CD1c-positive myeloid dendritic cell (primary cell): ENCODE results near the gene CFAP58.
"Not testable (repeated sequence)": the region's sequence is repeated elsewhere in the genome, so short reads cannot be mapped to it uniquely, and the experiment has no call there.

Experiments
- DNase-seq: peaks from one replicate; pipeline ENCODE4 v3.0.0-alpha.2; 2016; ENCODE audit errors: extremely low spot score

The CFAP58 gene

GRCh38 chr10:104435822-104436221 lies 82.2 kb downstream of the CFAP58 start:
- no peak for DNase-seq

GRCh38 chr10:104437226-104437625 lies 83.6 kb downstream of the CFAP58 start:
- DNase-seq = no peak

GRCh38 chr10:104440221-104440620 lies 86.6 kb downstream of the CFAP58 start:
- no peak for DNase-seq

DNA sequence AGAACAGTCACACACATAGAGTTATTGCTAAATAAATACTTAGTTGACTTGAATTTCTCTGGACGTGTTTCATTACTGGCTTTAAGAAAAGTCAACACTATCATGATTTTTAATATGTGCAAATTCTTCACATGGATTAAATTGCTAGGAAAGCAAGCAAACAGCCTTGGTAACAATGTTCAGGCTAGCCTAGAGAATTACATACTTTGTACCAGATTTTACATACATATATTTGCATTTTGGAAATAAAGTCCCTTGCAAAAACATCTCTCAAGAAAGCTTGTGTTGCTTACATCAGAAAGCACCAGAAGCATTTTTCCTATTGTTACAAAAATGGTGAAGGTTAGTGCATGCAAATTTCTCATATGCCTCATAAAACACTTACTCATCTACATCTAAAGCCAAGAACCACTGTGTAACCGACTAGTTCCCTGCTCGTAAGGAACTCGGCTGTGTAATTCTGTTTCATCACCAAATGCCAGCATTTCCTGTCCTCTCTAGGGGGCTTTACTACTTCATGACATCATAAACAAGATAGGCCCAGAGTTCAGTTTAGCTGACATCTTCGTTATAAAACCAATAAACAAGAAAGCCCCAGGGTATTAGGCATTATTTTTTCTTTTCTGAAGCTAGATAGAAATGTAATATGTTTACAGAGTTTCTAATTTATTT lies 87.8 kb downstream of the CFAP58 start:
- DNase-seq = no peak

DNA sequence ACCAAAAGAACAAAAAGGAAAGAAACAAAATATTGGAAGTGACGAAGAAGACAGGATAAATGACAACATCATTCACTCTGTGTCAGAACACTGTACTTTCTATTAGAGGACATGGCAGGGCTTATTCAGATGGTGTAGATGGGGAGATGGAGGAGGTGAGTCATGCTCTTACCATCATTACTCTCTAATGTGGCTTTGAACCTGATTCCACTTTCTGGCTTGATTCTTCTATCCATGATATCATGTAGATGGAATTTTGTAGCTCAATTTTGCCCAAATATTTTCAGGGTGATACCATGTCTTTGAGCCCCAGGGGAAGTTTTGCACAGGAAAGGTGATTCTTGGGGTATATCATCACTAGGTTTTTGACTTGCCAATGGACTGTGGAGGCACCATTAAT lies 91.7 kb downstream of the CFAP58 start:
- DNase-seq = no peak

GRCh38 chr10:104446151-104446550 lies 92.5 kb downstream of the CFAP58 start:
- no peak for DNase-seq

- DNase-seq = no peak
These were observed 93.7 kb downstream of the CFAP58 start for GRCh38 chr10:104447331-104447730.

DNA sequence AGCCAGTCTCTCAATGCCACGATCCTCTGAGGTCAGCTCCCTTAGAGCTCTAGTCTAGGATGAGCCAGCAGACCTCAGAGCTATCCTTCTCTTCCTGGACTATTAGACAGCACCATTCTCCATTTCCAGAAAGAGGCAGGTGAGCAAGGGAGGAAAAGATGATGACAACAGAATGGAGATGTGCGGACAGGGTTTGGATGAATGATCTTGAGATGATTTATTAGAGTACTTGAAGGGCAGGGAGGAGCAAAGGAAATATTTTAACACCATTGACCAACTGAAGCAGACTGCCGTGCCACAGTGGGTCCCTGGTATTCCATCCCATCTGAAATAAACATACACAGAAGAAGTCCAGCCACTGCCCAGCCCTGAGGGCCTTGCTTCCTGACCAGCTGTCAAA lies 94.3 kb downstream of the CFAP58 start:
- DNase-seq = no peak

DNA sequence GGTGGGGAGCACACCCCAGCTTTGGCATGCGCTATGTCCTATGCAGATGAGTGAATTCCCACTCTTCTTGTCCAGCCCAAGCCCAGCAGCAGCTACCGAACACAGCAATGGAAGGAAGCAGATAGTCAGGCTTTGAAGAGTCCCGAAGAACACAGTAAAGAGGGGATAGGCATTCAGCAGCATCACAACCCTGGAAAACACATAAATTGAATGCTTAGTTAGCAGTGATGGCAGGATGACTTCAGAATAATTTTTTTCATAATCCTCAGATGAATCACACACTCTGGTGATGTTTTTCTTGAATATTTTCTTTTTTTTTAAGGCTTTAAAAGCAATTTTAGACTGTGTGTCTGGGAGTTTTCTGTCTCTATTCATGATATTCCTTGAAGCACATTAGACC lies 95.8 kb downstream of the CFAP58 start:
- DNase-seq = no peak

DNA sequence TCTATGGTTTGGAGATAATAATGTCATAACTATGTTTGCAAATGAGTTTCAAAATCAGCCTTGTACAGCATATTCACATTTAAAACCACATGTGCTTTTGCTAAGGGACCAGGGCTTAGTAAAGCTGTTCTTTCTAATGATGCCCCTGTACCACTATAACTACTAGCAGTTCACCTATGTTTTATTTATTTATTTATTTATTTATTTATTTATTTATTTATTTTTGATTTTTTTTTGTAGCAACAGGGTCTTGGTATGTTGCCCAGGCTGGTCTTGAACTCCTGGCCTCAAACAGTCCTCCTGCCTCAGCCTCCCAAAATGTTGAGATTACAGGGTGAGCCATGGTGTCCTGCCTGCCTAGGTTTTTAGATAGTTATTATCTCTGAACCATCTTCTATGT lies 96.9 kb downstream of the CFAP58 start:
- DNase-seq = no peak

GRCh38 chr10:104450954-104451353 lies 97.3 kb downstream of the CFAP58 start:
- DNase-seq = no peak

GRCh38 chr10:104452977-104453376 lies 99.3 kb downstream of the CFAP58 start:
- DNase-seq = no peak

DNA sequence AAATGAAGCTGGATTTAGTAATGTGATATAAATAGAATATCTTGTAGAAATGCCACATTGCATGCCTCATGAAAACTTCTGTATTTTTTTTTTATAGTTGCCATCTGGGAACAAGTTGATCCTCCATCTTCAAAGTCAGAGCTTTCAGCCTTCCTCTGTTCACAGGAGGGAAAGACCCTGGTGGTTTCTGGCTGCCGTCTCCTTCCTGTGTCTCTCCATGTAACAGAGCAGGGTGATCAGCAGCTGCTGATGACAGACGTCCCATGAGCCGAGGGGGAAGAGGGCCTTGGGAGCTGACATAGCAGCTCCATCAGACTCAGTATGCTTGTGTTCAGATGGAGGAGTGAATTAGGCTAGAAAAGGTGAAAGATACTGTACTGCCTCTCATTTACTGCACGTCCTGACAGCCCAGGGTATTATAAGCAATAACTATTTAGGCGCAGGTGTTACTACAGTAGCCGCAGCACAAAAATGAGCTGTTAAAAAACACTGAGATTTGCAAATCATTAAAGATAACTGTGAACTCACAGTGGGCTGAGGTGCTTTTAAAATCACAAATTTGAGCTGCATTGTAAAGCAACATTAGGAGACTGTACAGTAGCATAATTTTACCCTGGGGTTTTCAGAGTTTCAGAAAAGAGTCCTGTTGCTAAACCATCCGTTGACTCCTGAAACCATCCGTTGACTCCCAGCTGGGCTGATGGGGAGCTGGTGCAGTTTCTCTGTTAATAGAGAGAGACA lies 103.3 kb downstream of the CFAP58 start:
- no peak for DNase-seq

GRCh38 chr10:104457543-104457828 lies 103.9 kb downstream of the CFAP58 start:
- no peak for DNase-seq

DNA sequence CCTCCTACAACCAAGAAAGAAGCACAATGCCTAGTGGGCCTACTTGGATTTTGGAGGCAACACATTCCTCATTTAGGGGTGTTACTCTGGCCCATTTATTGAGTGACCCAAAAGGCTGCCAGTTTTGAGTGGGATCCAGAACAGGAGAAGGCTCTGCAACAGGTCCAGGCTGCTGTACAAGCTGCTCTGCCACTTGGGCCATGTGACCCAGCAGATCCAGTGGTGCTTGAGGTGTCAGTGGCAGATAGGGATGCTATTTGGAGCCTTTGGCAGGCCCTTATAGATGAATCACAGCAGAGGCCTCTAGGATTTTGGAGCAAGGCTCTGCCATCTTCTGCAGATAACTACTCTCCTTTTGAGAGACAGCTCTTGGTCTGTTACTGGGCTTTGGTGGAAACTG lies 111.9 kb downstream of the CFAP58 start:
- DNase-seq = not testable (repeated sequence)

GRCh38 chr10:104468818-104469217 lies 115.2 kb downstream of the CFAP58 start:
- not testable (repeated sequence) for DNase-seq

DNA sequence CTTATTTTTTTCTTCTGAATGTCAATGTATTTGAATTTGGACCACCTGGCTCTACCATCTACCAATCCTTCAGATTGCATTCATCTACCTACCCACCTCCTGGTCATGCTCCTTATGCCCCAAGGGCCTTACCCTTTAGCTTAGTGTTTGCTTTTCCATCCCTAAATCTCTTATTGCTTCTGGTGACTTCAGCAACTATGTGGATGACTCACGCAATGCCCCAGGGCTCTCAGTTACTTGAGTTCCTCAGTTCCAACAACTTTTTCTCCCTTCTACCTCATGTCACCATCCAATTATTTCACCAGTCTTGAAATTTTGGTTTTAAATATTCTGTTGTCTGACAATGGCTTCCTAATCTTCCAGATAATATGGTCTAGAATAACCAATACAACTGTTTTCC lies 118.9 kb downstream of the CFAP58 start:
- DNase-seq = no peak

- no peak for DNase-seq
These were observed 119.5 kb downstream of the CFAP58 start for GRCh38 chr10:104472957-104473745.

DNA sequence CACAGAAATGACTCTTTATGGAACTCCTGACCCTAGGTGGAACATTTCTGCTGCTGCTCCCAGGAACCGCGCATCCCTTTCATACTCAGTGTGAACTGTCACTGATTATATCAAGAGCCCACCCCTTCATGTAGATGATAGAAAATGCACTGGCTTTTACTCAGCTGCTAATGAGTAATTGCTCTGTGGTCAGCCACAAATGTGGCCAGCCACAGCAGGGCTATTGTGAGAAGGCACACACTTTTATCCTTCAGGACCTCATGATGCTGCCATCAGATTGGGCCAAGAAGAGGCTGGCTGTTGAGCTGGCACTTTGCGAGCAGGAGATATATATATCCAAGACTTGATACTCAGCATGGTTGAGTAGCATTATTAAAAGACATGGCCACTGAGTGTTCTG lies 124.7 kb downstream of the CFAP58 start:
- no peak for DNase-seq

DNA sequence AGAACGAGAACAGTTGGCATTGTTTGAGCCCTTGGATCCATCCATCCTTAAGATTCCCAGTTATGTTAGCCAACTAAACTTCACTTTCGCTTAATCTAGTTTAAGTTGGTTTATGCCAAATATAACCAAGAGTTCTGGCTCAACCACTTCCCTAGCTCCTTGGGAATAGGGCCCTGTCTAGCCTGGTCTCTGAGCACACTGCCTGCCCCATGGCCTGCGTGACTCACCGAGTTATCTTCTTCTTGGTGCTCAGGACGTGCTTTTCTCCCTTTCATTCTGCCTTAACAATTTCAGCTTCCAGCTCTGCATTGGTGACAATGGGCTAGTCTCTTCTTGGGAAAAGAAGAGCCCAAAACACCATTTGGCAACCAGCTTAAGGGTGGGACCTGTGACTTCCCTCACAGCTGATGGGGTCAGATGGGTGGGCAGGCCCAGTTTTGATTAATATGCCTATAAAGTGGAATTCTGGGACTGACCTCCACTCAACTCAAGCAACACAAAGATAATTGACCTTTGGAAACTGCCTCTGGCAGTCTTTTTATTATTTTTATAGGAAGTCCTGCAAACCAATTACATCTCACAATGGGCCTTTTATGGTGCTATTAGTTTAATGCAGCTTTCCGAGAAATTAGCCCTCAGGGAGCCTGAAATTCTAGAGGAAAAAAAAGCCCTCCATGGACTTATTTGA lies 126.4 kb downstream of the CFAP58 start:
- DNase-seq = no peak

DNA sequence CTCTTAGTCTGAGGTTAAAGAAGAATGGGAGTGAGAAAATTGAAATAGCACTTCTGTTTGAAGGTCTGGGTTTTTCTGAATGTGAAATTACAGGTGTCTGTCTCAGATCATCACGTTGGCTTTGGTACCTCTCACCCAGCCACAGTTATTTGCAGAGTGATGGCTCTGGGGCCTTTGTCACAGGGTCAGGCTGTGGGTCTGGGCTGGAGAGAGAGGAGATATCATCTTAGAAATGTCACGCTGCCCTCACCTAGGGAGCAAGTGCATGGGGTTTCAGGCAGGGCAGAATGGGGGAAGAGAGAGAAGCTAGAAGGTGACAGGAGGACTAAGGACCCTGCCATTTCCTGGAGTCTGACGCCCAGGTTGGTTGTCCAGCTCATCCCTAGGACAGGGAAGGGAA lies 127.2 kb downstream of the CFAP58 start:
- DNase-seq = no peak

GRCh38 chr10:104483582-104483981 lies 129.9 kb downstream of the CFAP58 start:
- no peak for DNase-seq
